GM12872 (cell line): Measurements from ENCODE around the gene SCGB1D4.

Experiments
- CTCF ChIP-seq: IDR thresholded peaks from 3 replicates; pipeline ENCODE4 v1.5.1; 2011; ENCODE audit warnings: low read depth, mild to moderate bottlenecking, low read length, moderate library complexity; ENCODE audit not compliant: insufficient read depth

Gene SCGB1D4

DNA sequence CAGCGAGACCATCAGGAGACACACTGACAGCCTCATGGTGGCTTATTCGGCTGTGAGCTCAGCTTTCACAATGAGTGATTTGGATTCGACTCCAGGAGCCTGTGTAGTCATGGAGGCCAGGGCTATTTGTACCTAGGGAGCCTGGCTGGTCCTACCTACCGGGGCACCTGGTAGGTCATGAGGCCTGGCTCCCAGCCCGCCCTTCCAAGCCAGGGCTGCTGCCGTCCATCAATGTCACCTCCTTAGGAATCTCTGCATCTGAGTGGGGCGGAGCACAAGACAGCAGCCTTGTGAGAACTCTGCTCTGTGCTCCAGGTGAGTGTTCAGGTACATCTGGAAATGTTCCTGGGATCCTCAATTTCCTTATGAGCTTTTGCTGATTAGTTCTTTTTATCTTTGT, at the start of gene SCGB1D4:
Gene SCGB1D4, minus strand, starts transcription at position 101 of the 400 bp plus-strand sequence. Its CDS starts 65 bp downstream, at position 36.
- no peak for TF ChIP-seq CTCF

DNA sequence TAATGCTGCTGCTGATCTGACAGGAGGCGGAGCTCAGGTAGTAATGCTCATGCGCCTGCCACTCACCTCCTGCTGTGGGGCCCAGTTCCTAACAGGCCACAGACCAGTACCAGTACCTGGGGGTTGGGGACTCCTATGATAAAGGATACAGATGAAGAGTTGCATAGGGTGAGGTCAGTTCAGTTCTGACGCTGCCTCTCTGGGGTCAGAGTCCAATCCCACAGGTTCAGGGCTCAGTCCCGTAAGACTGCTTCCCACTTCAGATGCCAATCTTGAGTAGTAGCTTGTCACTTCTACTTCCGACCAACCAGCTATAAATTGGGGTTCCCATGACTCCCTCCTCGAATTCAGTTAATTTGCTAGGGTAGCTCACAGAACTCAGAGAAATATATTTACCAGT, 47.0 kb upstream of the SCGB1D4 start:
- no peak for TF ChIP-seq CTCF

DNA sequence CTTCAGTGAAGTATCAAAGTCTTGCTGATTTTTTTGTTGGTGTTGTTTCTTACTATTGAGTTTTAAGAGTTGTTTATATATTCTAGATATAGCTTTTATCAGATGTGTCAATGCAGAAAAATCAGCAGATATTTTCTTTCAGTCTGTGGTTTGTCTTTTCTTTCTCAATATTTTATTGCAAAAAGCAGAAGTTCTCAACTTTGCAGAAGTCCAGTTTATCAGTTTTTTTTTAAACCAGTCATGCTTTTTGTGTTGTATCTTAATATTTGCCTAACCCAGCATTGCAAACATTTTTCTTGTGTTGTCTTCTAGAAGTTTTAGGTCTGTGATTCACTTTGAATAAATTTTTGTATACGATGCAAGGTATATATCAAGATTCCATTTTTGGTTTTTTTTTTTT, 45.3 kb upstream of the SCGB1D4 start:
- TF ChIP-seq CTCF: no peak

DNA sequence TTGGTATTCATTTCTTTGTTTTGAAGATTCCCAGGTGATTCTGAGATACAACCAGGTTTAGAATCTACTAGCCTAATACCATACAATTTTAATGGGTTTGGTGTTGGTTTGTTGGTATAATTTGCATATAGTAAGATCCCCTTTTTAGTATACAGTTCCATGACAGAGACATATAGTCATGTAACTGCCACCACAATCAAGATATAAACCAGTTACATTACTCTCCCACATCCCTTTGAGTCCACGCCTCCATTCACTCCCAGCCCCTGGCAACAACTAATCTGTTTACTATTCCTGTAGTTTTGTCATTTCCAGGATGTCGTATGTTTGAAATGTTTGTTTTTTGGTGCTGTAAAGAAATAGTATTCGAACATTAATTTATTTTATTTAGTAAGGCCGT, 42.7 kb upstream of the SCGB1D4 start:
- TF ChIP-seq CTCF: no peak

- TF ChIP-seq CTCF: peak; percentile 83
Measured at GRCh38 chr11:62340269-62340901, 41.5 kb upstream of the SCGB1D4 start.

DNA sequence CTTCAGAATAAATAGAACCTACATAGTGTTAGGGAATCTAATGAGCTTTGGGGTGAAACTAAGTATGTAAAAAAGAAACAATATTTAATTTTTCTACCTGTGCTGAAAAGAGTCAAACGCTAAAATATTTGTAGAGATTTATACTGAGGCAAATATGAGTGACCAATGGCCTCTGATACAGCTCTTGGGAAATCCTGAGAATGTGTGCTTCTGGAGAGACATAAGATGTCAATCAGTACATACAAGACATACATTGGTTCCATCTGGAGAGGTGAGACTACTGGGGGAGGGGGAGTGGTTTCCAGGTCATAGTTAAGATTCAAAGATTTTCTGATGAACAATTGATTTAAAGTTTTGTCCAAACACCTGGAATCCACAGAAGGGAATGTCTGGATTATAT, 39.3 kb upstream of the SCGB1D4 start:
- no peak for TF ChIP-seq CTCF

- TF ChIP-seq CTCF: no peak
Measured at GRCh38 chr11:62337303-62338181, 38.7 kb upstream of the SCGB1D4 start, which contains the start of gene ASRGL1. Gene ASRGL1 (plus strand): TSS chr11:62337448. CDS start chr11:62337978, 530 bp downstream.
